RCC 7860 (cell line): Measurements from ENCODE around the gene TPK1.
"Not testable (repeated sequence)": the region's sequence is repeated elsewhere in the genome, so short reads cannot be mapped to it uniquely, and the experiment has no call there.

Source experiments
- DNase-seq: peaks from one replicate; pipeline ENCODE4 v3.0.0-alpha.2; 2015; ENCODE audit warnings: low spot score
- FAIRE-seq: peaks from 2 replicates; lab custom pipeline; 2012; peaks lifted over from hg19 to GRCh38; lab: Jason Lieb, UNC

The TPK1 gene

GRCh38 chr7:144650439-144650838 lies 185.4 kb downstream of the TPK1 start:
- FAIRE-seq (no peak), DNase-seq (no peak)

GRCh38 chr7:144649120-144649519 lies 186.7 kb downstream of the TPK1 start:
- DNase-seq (no peak), FAIRE-seq (no peak)

GRCh38 chr7:144641389-144642044 lies 194.3 kb downstream of the TPK1 start:
- FAIRE-seq, result no peak

GRCh38 chr7:144632724-144633123 lies 203.1 kb downstream of the TPK1 start:
- FAIRE-seq (no peak), DNase-seq (no peak)

More at GRCh38 chr7:144641389-144642044, 194.3 kb downstream of the TPK1 start:
- no peak for DNase-seq

GRCh38 chr7:144629598-144629997 lies 206.3 kb downstream of the TPK1 start:
- DNase-seq, result no peak

GRCh38 chr7:144629011-144629410 lies 206.8 kb downstream of the TPK1 start:
- no peak for DNase-seq
- FAIRE-seq, result no peak

More at GRCh38 chr7:144629598-144629997, 206.3 kb downstream of the TPK1 start:
- no peak for FAIRE-seq

GRCh38 chr7:144628176-144628575 lies 207.7 kb downstream of the TPK1 start:
- no peak for FAIRE-seq
- no peak for DNase-seq

- FAIRE-seq (no peak), DNase-seq (no peak)
Observed at GRCh38 chr7:144622745-144623144, 213.1 kb downstream of the TPK1 start.

- no peak for FAIRE-seq
- no peak for DNase-seq
Observed at GRCh38 chr7:144606261-144606660, 229.6 kb downstream of the TPK1 start.

- FAIRE-seq, result no peak
Observed at GRCh38 chr7:144596953-144597352, 238.9 kb downstream of the TPK1 start.

GRCh38 chr7:144594580-144594979 lies 241.3 kb downstream of the TPK1 start:
- FAIRE-seq (no peak), DNase-seq (no peak)

More at GRCh38 chr7:144596953-144597352, 238.9 kb downstream of the TPK1 start:
- DNase-seq, result no peak

GRCh38 chr7:144588559-144589051 lies 247.2 kb downstream of the TPK1 start:
- DNase-seq (no peak), FAIRE-seq (no peak)

- FAIRE-seq (no peak), DNase-seq (no peak)
Observed at GRCh38 chr7:144587701-144588100, 248.2 kb downstream of the TPK1 start.

- no peak for FAIRE-seq
Observed at GRCh38 chr7:144584726-144585125, 251.1 kb downstream of the TPK1 start.

GRCh38 chr7:144579687-144580086 lies 256.2 kb downstream of the TPK1 start:
- no peak for FAIRE-seq

More at GRCh38 chr7:144584726-144585125, 251.1 kb downstream of the TPK1 start:
- no peak for DNase-seq

GRCh38 chr7:144575456-144575855 lies 260.4 kb downstream of the TPK1 start:
- DNase-seq, result no peak
- no peak for FAIRE-seq

More at GRCh38 chr7:144579687-144580086, 256.2 kb downstream of the TPK1 start:
- no peak for DNase-seq

- not testable (repeated sequence) for FAIRE-seq, DNase-seq
Observed at GRCh38 chr7:144574753-144575152, 261.1 kb downstream of the TPK1 start.

- DNase-seq (no peak), FAIRE-seq (no peak)
Observed at GRCh38 chr7:144568233-144568632, 267.6 kb downstream of the TPK1 start.

GRCh38 chr7:144565586-144565985 lies 270.3 kb downstream of the TPK1 start:
- no peak for FAIRE-seq
- no peak for DNase-seq

- DNase-seq (no peak), FAIRE-seq (no peak)
Observed at GRCh38 chr7:144549861-144550260, 286.0 kb downstream of the TPK1 start.

- no peak for DNase-seq
- no peak for FAIRE-seq
Observed at GRCh38 chr7:144548556-144548955, 287.3 kb downstream of the TPK1 start.

- no peak for FAIRE-seq
Observed at GRCh38 chr7:144547888-144548287, 288.0 kb downstream of the TPK1 start.

GRCh38 chr7:144546782-144547181 lies 289.1 kb downstream of the TPK1 start:
- DNase-seq (no peak), FAIRE-seq (no peak)

More at GRCh38 chr7:144547888-144548287, 288.0 kb downstream of the TPK1 start:
- DNase-seq, result no peak
